GM12878 (cell line): ENCODE measurements around the gene MESP2. TPM values are rescaled to one million over a fixed set of nuclear protein-coding genes. Genes with fewer than 3 reads are reported as not detected.

ENCODE experiments used
- ATAC-seq: fragments of 200-7000 bp; cut with Tn5 transposase; 3 replicates; pipeline ENCODE4 v1.9.1; 2020; ENCODE audit warnings: mild to moderate bottlenecking, moderate library complexity
- BruUV-seq: library from RNA; stranded (reverse); fragments of 400-500 nt; replicated peaks from 2 replicates; lab custom pipeline; 2021; lab: Mats Ljungman, UMichigan
- CTCF ChIA-PET: fragments of 300-600 bp; sonication (Branson Sonifier 250); formaldehyde crosslinking; extraction: SDS; loops from one replicate; lab custom pipeline; 2021; ENCODE audit warnings: inconsistent platforms; lab: Yijun Ruan, JAX
- POLR2A ChIA-PET: fragments of 350-600 bp; formaldehyde crosslinking; extraction: SDS; loops from one replicate; lab custom pipeline; 2021; ENCODE audit warnings: inconsistent platforms; lab: Charles Lee
- RAD21 ChIA-PET: fragments of 300-600 bp; sonication (Branson Sonifier 250); formaldehyde crosslinking; loops from one replicate; lab custom pipeline; 2023; ENCODE audit warnings: antibody characterized with exemption; ENCODE audit not compliant: unreplicated experiment; lab: Charles Lee
- SMC1A ChIA-PET: fragments of 300-600 bp; sonication (Branson Sonifier 250); formaldehyde crosslinking; loops from one replicate; lab custom pipeline; 2023; ENCODE audit not compliant: unreplicated experiment, uncharacterized antibody; lab: Charles Lee
- DNase-seq: peaks from one replicate; pipeline ENCODE4 v3.0.0-alpha.2; 2011; ENCODE audit warnings: low read depth, low spot score
- FAIRE-seq: peaks from 3 replicates; lab custom pipeline; 2011; peaks lifted over from hg19 to GRCh38; lab: Jason Lieb, UNC
- H2AFZ ChIP-seq: 2 replicates; pipeline ENCODE4 v1.6.0; 2011; ENCODE audit warnings: low read depth, low read length, control low read depth; ENCODE audit not compliant: control insufficient read depth
- H3K27ac ChIP-seq: 2 replicates; pipeline ENCODE4 v1.5.1; 2011; ENCODE audit warnings: control low read depth; ENCODE audit not compliant: control insufficient read depth, insufficient read depth
- H3K27me3 ChIP-seq, 2 experiments: replicated peaks in 1 of 2; 2 replicates each; pipeline versions ENCODE4 v1.6.0 to v1.6.1; 2011; ENCODE audit warnings: low read length in 1 of 2; ENCODE audit not compliant: control insufficient read depth in 2 of 2, insufficient read depth in 2 of 2
- H3K36me3 ChIP-seq, 2 experiments: 2 replicates each; pipeline ENCODE4 v1.5.1; 2011; ENCODE audit warnings: low read length in 1 of 2; ENCODE audit not compliant: control insufficient read depth in 2 of 2, insufficient read depth in 2 of 2
- H3K4me1 ChIP-seq: 2 replicates; pipeline ENCODE4 v1.6.1; 2011; ENCODE audit warnings: mild to moderate bottlenecking, low read length, moderate library complexity, mixed read lengths; ENCODE audit not compliant: control insufficient read depth, insufficient read depth
- H3K4me2 ChIP-seq: 2 replicates; pipeline ENCODE4 v1.6.0; 2011; ENCODE audit warnings: control low read depth; ENCODE audit not compliant: control insufficient read depth, insufficient read depth
- H3K4me3 ChIP-seq: fragments of 200-600 bp; sonication (generic); 2 replicates; pipeline ENCODE4 v1.5.1; 2016
- H3K79me2 ChIP-seq: 2 replicates; pipeline ENCODE4 v1.6.0; 2011; ENCODE audit warnings: low read length; ENCODE audit not compliant: control insufficient read depth, insufficient read depth
- H3K9ac ChIP-seq: 2 replicates; pipeline ENCODE4 v1.8.0; 2011; ENCODE audit warnings: low read length, control low read depth, mixed read lengths; ENCODE audit not compliant: control insufficient read depth, insufficient read depth
- H3K9me3 ChIP-seq: replicated peaks from 3 replicates; pipeline ENCODE4 v1.5.1; 2011; ENCODE audit warnings: mild to moderate bottlenecking, low read length; ENCODE audit not compliant: control insufficient read depth, insufficient read depth
- H4K20me1 ChIP-seq: 2 replicates; pipeline ENCODE4 v1.6.0; 2011; ENCODE audit not compliant: control insufficient read depth, insufficient read depth
- GATAD2B ChIP-seq: fragments of 450-650 bp; conservative IDR thresholded peaks from 2 replicates; pipeline ENCODE4 v1.6.1; 2017; ENCODE audit warnings: low read depth, mild to moderate bottlenecking, moderate library complexity
- IRF4 ChIP-seq: IDR thresholded peaks from 2 replicates; pipeline ENCODE4 v1.6.1; 2011; ENCODE audit warnings: low read depth, low read length
- NFXL1 ChIP-seq: fragments of 450-650 bp; IDR thresholded peaks from 2 replicates; pipeline ENCODE4 v1.6.1; 2017; ENCODE audit warnings: antibody characterized with exemption, mild to moderate bottlenecking, borderline replicate concordance
- RBBP5 ChIP-seq: fragments of 200-600 bp; sonication (generic); conservative IDR thresholded peaks from 2 replicates; pipeline ENCODE4 v1.6.1; 2016
- RCOR1 ChIP-seq: conservative IDR thresholded peaks from 2 replicates; pipeline ENCODE4 v1.6.1; 2012; ENCODE audit warnings: low read depth, low read length, improper control_type of control experiment
- RUNX3 ChIP-seq: IDR thresholded peaks from 2 replicates; pipeline ENCODE4 v1.6.1; 2012; ENCODE audit warnings: low read length, inconsistent platforms
- ZNF592 ChIP-seq: fragments of 450-650 bp; IDR thresholded peaks from 2 replicates; pipeline ENCODE4 v1.6.1; 2017; ENCODE audit warnings: mild to moderate bottlenecking, moderate library complexity
- WGBS: methylation state at CpG from one replicate; pipeline ENCODE4 v1.1.6; 2016; ENCODE audit warnings: low lambda C conversion rate; ENCODE audit not compliant: insufficient replicate concordance, insufficient coverage; ENCODE audit errors: missing lambda C conversion rate; 5-methylcytosine and 5-hydroxymethylcytosine counted together
- in situ Hi-C: fragments of 300-500 bp; cut with MboI; formaldehyde crosslinking; loops from 9 replicates; pipeline ENCODE4 v1.14.3; 2018; ENCODE audit warnings: mixed read lengths
- intact Hi-C: fragments of 100-400 bp; cut with micrococcal nuclease; formaldehyde crosslinking; loops from one replicate; pipeline ENCODE4 v1.14.2; 2022; ENCODE audit not compliant: unreplicated experiment
- polyA plus RNA-seq, 11 experiments: library from polyadenylated mRNA; depleted of rRNA in 4 of 11; unstranded in 6 of 11; stranded (reverse) in 5 of 11; fragments of >200 nt; fragmentation: Nextera tagmentation in 4 of 11; fragmentation: Illumina TruSeq in 1 of 11; extraction: Ambion mirVana in 4 of 11; extraction: Trizol in 1 of 11; gene quantifications; 1 replicate in 1 of 11; 2 replicates in 10 of 11; pipeline versions ENCODE4 v1.2.1 to v1.2.3, GENCODE V29; 2011 to 2016; ENCODE audit warnings: inconsistent platforms in 2 of 11, missing spikeins in 2 of 11, low read depth in 1 of 11
- total RNA-seq, 4 experiments: library from RNA; depleted of rRNA in 3 of 4; stranded (reverse); fragments of >200 nt in 3 of 4; fragmentation: Illumina TruSeq in 1 of 4; extraction: Trizol in 1 of 4; gene quantifications; 2 replicates each; pipeline versions ENCODE4 v1.2.1 to v1.2.3, GENCODE V29; 2013 to 2021

The MESP2 gene
- total and polyA plus RNA-seq, 10 of the 15 experiments (the other 5 are each of a cell fraction or from before 2014, with no cell fraction given) = 0.04 TPM; not detected in 9

GRCh38 chr15:89728254-89728653 is 47.9 kb upstream of the MESP2 start (continued):
- TF ChIP-seq ZNF592 (no peak), RCOR1 (no peak), NFXL1 (no peak), RUNX3 (no peak)

GRCh38 chr15:89731275-89731674 is 44.9 kb upstream of the MESP2 start:
- H3K27me3 ChIP-seq = no peaks in the 10 kb centered on the region
- RAD21 ChIA-PET = interaction anchor here (1.0 kb wide), 1 partner anchor 8 kb away, joined by 3 read pairs; no protein-coding TSS in a partner anchor
- 41% methylated on average over 5 of the region's 5 CpGs for WGBS

More at GRCh38 chr15:89731275-89731674, 44.9 kb upstream of the MESP2 start:
- Histone ChIP-seq H3K4me1 (no peaks in the 10 kb centered on the region), H2AFZ (no peak overlapping the region), H3K4me2 (no peak overlapping the region), H3K9ac (no peak overlapping the region), H3K79me2 (no peaks in the 10 kb centered on the region), H3K27ac (no peak overlapping the region), H3K36me3 (no peaks in the 10 kb centered on the region), H4K20me1 (no peaks in the 10 kb centered on the region), H3K4me3 (no peak overlapping the region), H3K9me3 (no peaks in the 10 kb centered on the region)
- ATAC-seq (no peak), FAIRE-seq (no peak), DNase-seq (no peak)
- in situ Hi-C loops = no loop called here
- BruUV-seq = no TSS peak
- CTCF ChIA-PET = interaction anchor here (0.8 to 3.2 kb wide), 2 partner anchors 9 to 143 kb away, joined by 5 to 19 read pairs; no protein-coding TSS in a partner anchor
- POLR2A ChIA-PET = no interaction called here
- SMC1A ChIA-PET = no interaction called here
- no peak for TF ChIP-seq GATAD2B
- no peak for TF ChIP-seq RBBP5
- no peak for TF ChIP-seq IRF4
- intact Hi-C loops = no loop called here
